Measurements from ENCODE around the gene ZNF417.

- TF ChIP-seq CTCF (IDR thresholded peaks at IDR 0.05; ENCODE audit: low read length): no peak
- TF ChIP-seq EZH2 (IDR thresholded peaks at IDR 0.05; ENCODE audit: borderline replicate concordance, low read length): no peak
Observed at GRCh38 chr19:57964761-57965160, 48.4 kb upstream of the ZNF417 start.
